ENCODE data around the gene ADAM23.

ADAM23 gene

DNA sequence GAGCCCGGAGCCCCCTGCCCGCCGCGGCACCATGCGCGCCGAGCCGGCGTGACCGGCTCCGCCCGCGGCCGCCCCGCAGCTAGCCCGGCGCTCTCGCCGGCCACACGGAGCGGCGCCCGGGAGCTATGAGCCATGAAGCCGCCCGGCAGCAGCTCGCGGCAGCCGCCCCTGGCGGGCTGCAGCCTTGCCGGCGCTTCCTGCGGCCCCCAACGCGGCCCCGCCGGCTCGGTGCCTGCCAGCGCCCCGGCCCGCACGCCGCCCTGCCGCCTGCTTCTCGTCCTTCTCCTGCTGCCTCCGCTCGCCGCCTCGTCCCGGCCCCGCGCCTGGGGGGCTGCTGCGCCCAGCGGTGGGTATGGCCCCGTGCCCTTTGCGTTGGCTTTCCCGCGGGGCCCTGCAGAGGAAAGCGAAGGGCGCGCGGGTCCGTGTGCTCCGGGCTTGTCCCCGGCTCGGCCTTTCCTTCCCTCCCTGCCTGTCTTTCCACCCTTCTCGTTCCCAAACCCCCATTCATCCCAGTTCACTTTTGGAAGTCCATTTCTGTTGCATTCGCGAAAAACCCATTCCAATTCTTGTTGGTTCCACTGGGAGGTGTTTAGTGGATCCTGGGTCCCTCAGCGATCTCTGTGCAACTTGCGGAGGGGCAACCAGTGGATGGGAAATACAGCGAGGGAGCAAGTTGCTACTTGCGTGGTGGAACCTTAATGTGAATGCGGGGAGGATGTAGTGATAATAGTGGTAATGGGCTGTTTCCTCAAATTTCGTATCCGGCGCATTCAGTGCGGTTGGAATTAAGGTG is 599 bp downstream of the ADAM23 start:
- peak; percentile 39 for DNase-seq (ENCODE audit: low spot score)

DNA sequence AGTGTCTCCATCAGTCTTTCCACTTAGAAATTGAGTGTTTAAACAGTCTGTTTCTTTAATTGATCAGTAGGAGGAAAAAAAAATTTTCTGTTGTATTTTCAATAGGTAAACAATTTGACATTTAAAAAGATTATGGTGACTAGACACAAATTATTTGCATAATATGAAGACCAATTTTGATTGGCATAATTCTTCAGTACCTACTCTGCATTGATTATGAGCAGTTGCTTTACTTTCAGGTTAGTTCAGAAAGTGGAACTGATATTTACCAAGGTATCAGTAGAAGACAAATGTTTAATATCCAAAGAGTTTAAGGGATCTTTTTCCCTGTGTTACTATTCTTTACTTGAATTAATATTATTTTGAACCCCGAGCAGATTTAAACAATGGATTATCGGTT is 2.6 kb downstream of the ADAM23 start:
- DNase-seq (ENCODE audit: low spot score), result no peak

DNA sequence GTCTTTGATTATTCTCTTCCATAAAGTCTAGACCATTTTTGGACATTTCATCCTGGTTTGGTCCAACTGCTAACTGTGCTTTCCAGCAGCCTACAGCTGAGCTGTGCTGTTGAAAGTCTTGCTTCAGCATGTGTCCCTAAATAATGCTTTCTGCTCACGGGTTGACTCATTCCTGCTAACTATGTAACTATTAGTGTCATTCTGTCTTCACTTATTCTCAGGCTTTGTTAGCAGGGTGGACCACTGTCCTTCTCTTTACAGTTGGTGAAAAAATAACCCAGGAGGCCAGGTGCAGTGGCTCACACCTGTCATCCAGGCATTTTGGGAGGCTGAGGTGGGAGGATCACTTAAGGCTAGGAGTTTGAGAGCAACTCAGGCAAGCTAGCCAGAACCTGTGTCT is 8.9 kb downstream of the ADAM23 start:
- DNase-seq (ENCODE audit: low spot score), result no peak

DNA sequence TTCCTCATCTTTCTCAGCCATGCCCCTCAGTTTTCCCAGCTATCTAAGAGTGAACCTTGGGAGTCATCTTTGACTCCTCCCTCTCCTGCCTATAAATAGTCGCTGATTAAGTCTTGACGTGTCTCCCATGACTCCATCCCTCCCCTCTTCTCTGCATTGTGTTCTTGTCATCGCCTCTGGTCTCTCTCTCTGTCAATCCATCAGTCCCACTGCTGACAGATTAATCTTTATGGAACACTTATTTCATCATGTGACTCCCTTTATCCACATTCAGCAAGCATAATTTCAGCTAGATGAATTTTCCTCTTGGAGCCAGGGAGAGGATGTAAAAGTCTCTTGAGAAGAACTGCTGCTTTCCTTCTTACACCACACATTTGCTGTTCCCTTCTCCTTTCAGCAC is 9.4 kb downstream of the ADAM23 start:
- no peak for DNase-seq (ENCODE audit: low spot score)

DNA sequence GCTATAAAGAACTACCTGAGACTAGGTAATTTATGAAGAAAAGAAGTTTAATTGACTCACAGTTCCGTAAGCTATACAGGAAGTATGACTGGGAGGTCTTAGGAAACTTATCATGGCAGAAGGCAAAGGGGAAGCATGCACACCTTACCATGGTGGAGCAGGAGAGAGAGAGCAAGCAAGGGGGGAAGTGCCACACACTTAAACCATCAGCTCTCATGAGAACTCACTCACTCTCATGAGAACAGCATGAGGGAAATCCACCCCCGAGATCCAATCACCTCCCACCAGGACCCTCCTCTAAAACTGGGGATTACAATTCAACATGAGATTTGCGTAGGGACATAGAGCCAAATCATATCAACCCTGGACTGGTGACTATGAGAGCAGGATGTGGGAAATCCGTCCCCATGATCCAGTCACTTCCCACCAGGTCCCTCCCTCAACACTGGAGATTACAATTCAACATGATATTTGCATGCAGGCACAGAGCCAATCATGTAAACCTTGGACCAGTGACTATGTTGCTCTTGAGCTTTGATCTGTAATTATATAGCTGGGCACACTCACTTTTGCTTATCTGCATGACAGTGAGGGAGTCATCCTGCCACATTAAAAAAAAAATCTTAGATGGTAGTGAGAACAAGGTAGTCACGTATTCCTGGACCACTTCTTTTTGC is 12.9 kb downstream of the ADAM23 start:
- no peak for DNase-seq (ENCODE audit: low spot score)

DNA sequence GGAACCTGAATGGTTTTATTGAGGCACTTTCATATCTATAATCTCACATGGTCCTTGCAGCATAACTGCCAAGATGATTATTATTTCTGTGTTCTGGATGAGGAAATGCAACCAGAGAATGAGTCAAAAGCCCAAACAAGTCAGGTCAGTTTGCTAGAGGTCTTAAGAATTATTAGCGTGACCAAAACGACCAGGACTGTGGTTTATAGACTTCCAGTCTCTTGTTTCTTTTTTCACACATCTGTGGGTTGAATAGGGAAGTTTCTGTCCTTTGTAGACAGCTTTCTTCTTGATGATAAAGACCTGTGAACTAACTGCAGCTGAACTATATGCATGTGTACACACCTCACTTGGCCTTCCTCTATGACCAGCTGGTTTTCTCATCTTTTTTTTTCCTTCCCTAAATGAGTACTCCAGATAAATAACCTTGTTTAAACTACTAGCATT is 13.9 kb downstream of the ADAM23 start:
- DNase-seq (ENCODE audit: low spot score), result no peak

DNA sequence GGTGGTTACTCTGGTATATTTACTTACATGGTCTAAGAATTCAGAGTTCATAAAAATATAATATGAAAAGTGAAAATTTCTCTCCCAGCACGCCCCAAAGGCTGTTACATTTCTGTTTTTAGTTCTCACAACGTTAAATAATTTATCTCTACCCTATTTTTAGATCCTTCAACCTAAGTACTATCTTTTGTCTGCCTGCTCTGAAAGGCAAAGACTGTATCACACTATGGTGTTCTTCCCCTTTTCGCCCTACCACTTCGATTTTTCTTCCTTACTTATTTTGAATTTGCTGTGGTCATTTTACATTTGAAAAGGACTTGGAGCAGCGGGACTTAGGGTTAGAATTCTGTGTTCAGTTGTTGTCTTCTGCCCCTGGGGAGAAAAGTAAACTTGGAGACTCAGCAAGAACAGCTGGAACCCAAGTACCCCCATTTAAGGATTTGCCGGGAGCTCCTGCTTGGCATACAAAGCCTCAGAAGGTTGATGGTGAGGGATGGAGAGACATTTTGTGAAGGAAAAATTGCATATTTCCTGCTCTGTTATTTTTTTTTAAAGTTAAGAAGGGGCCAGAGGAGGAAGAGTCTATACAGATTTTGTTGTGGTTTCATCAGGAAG is 19.0 kb downstream of the ADAM23 start:
- no peak for DNase-seq (ENCODE audit: low spot score)

DNA sequence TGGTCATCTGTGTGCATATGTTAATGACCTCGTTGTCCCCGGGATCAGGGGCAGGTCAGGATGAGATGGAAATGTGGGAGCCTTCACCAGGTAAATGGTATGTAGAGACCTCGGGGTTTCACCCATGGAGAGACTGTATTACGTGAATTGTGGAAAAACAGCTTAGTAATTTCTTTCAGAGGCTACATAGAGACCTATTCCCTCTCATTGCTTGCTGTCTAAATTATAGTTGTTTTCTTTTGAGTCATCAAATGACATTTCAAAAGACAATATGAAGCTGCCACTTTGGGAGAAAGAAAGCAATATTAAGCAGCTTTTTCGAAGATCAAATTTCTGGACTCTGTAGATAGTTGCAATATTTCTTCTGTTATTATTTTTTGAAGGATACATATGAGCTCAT is 20.4 kb downstream of the ADAM23 start:
- no peak for DNase-seq (ENCODE audit: low spot score)

DNA sequence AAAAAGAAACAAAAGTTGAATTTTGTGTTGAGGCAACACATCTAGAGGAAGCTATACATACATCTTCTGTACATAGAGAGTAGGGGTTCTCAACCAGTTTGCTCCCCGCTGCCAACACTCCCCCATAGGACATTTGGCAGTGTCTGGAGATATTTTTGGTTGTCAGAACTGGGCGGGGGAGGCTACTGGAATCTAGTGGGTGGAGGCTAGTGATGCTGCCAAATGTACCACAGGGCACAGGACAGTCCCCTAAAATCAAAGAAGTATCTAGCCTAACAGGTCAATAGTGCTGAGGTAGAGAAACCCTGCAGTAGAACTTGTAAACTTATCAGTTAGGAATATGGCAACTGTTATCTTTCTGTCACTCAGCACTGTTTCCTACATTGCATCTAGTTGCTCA is 21.3 kb downstream of the ADAM23 start:
- no peak for DNase-seq (ENCODE audit: low spot score)

DNA sequence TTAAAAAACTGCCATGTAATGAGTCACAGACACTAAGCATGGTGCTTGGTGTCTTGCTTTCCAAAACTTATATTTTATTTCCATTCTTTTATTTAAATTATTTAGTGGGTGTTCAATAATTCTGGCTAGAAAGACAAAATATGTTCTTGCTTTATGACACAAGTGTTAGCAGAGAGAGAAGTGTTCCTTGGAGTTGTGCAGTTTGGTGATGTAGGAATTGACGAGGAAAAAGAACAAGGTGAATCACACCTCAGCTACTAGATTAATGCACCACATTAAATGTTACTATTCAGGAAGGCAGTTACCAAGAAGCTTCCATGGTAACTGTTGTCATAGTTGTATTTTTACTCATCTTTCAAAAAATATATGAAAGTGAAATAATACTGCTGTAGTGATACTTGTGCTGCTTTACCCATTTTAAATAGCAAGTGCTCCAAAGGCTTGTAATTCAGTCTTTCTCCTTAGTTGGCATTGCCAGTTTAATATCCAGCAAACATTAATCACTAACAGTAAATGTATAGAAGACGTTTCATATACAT is 28.3 kb downstream of the ADAM23 start:
- no peak for DNase-seq (ENCODE audit: low spot score)

DNA sequence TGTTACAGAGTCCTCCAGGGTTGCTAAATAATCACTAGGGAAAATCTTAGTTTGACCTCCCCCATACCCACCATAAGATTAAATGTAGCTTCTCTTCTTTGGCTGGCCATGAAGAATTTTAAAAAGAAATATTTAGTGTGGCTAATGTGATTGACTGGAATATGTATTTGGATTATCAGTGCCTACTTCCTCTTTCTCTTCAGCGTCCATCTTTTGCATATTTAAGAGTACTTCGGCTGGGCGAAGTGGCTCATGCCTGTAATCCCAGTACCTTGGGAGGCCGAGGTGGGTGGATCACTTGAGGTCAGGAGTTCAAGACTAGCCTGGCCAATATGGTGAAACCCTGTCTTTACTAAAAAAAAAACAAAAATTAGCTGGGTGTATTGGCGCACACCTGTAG is 28.8 kb downstream of the ADAM23 start:
- no peak for DNase-seq (ENCODE audit: low spot score)

DNA sequence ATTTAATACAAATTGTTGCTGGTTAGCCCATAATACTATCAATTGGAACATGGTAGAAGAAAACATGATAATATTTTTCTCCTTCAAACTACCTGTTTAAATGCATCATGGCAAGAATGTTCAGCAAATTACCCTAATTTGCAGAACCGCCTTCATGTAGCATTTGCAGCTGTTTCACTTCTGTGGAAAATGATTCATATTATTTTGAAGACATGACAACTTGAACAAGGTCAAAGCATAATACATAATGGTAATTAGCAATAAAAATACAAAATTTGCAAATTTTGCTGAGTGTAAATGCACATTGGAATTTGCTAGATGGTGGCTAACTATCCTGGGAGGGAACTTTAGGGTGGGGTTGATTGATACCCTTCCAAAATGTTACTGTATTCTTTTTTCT is 30.8 kb downstream of the ADAM23 start:
- DNase-seq (ENCODE audit: low spot score), result no peak

DNA sequence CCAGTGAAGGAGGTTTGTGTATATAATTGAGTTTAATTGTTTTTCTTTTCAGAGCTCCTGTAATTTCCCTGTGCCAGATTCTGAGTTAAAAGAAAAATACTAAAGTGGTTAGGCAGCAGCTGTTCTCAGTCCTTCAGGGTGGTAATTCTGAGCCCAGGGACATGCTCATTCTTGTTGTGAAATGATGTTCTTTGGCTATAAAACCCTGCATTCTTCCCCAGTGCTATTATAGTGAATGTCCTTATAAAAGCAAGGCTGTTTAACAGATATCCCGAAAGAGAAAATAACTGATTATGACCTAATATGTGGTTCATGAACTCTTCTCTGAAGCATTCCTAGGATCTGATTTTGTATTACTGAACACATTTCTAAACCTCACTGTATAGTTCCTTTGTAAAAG is 34.0 kb downstream of the ADAM23 start:
- DNase-seq (ENCODE audit: low spot score), result no peak

DNA sequence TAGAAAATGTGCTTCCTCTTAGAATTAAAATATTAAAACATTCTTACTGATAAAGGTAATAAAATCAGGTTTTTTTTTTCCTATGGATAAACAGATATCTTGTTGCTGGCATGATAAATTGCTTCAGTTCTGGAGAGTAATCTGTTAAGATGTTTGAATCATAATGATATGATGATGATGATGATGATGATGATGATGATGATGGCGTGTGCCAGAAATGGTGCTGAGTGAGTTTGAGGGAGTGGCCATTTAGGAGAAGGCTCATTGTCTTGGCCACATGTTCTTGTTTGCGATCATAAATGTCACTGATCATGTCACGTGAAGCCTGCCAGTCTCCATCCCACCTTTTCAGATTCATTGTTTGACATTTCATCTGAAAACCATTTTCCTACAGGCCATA is 35.0 kb downstream of the ADAM23 start:
- no peak for DNase-seq (ENCODE audit: low spot score)

DNA sequence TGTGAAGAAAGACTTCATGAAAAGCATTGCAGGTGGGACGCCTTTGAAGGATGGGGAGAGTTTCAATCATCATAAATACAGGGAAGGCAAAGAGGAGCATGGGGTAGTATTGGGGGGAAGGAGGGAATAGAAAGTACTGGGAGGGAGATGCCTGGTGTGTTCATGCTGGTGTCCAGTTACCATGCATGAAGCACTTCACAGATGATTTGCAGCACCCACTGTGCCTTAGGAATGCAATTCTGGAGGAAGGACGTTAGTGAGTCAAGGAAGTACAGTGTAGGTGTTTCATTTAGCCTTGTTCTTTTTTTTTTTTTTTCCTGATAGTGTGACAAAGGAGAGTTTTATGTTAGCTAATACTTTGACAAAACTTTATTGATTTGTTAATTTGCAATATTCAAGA is 36.8 kb downstream of the ADAM23 start:
- DNase-seq (ENCODE audit: low spot score), result no peak

DNA sequence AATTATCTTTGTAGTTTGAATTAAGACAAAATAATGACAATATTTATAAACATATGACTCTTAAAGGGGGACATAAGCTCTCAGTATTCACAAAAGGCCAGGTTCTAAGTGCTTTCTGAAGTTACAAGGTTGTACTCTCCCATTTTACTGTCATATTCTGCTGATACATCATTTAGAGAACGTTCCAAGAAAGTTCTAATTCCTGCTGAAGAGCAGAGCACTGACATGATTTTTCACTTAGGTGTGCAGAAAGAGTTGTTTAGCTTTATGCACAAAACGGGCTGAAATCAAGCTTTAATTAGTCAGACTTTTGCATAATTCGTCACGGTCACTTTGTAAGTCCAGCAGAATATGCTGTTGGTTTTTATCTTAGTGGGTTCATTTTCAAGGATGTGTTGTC is 37.3 kb downstream of the ADAM23 start:
- DNase-seq (ENCODE audit: low spot score), result no peak

DNA sequence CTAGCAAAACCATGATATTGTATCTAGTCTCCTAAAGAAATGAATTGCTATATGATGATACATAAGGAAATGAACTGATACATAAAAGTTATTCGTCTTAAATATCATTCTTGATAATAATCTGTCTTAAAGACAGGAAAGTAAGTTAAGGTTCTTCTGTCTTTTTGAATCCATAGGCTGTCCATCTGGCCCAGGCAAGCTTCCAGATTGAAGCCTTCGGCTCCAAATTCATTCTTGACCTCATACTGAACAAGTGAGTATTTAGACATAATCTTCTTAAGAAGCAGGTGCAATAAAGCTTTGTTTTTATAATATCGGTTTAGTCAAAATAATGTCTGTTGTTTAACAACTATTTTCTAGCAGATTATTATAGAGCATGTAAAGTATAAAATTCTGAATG is 37.7 kb downstream of the ADAM23 start:
- no peak for DNase-seq (ENCODE audit: low spot score)

DNA sequence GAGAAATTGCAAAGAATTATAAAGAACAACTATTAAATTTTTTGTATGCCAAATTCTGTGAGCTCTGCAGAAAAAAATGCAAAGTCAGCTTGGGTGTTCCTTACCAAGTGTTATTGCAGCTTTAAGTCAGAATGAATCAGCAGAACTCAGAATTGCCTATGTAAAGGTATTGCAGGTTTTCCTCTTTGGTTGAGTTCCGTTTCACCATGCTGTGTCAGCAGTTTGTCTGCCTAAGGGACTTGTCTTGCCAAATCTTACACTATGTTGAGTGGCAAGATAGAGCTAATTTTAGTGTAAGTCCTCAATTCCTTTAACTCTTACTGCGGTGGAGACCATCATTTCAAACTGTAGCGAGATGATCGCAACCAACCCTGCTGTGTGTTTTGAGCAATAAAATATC is 38.8 kb downstream of the ADAM23 start:
- no peak for DNase-seq (ENCODE audit: low spot score)

DNA sequence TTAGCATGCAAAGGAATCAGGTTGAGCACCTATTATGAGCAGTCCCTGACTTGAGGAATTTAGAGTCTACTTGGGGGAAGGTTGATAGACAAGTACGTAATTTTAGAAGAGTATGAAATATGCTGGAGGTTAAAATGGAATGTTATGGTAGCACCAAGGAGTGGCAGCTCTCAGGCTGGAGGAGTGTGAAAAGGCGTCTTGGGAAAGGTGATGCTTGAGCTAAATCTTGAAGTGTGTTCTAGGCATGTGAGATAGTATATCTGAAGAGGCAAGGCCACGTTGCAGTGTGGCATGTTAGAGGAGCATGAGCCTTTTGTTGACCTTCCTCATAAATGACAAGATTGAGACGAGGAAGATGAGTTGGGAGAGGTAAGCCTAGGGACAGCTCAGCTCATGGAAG is 39.3 kb downstream of the ADAM23 start:
- DNase-seq (ENCODE audit: low spot score), result no peak

DNA sequence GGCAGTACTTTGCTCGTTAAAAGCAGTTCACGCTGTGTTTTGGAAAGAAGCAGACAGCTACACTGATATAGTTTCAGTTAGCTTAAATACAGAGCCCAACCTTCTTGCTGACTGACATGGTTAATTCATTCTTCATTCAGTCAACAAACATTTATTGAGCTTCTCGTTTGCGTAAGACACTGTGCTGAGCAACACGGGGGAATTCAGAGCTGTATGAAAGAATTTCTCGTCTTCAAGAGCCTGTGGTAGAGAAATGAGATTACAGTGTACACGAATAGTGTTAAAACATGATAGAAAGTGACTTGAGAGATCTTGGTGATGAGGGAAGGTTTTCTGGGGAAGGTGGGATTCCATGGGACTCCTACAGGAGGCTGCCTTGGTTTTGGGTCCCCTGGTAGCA is 44.7 kb downstream of the ADAM23 start:
- DNase-seq (ENCODE audit: low spot score), result no peak

DNA sequence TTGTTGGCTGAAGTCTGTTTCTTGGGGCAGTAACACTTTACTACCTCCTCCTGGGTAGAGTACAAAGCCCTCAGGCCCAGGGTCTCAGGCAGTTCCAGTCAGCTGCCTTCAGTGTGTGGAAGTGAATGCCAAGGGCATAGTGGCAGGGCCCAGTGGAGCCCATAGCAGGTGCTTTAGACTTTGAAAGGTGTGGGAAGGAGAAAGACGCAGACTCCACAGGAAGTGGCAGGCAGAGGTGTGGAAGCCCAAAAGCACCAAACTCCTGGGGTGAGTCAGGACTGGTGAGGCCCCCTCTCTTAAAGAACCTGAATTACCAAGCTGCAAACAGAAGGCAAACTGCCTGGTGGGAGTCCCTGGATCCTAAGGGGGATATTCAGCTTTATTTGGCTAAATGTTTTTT is 45.3 kb downstream of the ADAM23 start:
- no peak for DNase-seq (ENCODE audit: low spot score)

DNA sequence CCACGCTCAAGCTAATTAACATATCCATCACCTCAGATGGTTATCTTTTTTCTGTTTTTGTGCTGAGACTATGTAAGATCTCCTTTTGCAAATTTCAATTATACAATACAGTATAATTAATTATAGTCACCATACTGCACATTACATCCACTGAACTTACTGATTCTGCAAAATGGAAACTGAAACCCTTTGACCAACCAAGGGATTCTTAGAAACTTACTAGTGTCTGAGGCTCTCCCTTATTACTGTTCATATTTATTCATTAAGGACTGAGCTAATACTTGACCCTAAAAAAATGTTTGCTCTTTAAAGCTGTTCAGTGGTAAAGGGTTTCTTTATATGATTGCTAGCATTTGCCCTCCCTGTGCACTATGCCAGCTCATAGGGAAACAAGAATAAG is 50.7 kb downstream of the ADAM23 start:
- no peak for DNase-seq (ENCODE audit: low spot score)

DNA sequence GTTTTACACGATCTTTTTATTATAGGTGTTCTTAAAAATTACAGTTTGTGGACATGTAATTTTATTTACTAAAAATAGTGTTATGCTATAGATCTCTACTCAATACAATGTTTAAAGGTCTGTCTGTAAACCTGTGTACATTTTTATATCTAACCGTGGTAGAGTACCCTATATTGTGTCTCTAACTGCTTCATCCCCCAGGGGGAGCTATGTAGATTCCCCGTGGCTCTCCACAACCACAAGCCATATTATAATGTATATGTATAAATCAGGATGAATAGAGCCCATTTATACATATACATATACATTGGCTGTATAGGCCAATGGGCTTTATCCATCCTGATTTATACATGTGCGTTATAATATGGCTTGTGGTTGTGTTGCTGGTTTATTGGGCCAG is 59.4 kb downstream of the ADAM23 start:
- no peak for DNase-seq (ENCODE audit: low spot score)
